GM12891 (cell line): ENCODE data around the gene KHK.

Experiments used
- POLR2A ChIP-seq: IDR thresholded peaks from 2 replicates; pipeline ENCODE4 v1.6.1; 2011; ENCODE audit warnings: low read depth, low read length, control low read depth
- POU2F2 ChIP-seq: IDR thresholded peaks from 2 replicates; pipeline ENCODE4 v1.6.1; 2011; ENCODE audit warnings: low read depth, mild to moderate bottlenecking, control low read depth, low read length, moderate library complexity
- TAF1 ChIP-seq: IDR thresholded peaks from 2 replicates; pipeline ENCODE4 v1.6.1; 2011; ENCODE audit warnings: low read depth, low read length, control low read depth

DNA sequence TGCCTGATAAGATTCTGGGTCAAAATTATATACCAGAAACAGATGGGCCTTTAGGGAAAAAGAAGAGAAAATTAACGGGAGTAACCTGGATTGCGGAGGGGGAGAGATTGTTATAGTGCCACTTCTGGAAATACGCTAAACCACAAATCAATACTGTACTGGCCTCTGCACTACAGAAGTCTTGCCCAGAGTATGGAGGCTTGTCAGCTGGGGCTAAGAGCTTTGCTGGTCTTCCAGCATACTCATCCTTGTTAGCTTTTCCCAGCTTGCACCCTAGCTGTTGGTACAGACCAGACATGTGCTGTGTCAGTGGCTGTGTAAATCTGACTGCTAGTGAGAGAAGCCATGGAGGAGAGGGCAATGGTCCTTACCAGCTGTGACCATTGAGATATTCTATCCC is 26.2 kb upstream of the KHK start:
- TF ChIP-seq POU2F2 (no peak), TAF1 (no peak), POLR2A (no peak)
